Calu3 (cell line): ENCODE data around the gene CDKN2C. TPM values are rescaled to one million over a fixed set of nuclear protein-coding genes. Genes with fewer than 3 reads are reported as not detected.

Experiments used
- Bru-seq: library from RNA; stranded (reverse); fragments of 400-500 nt; gene quantifications from one replicate; lab custom pipeline; 2021; lab: Mats Ljungman, UMichigan
- BruChase-seq, 2 experiments: library from RNA; stranded (reverse); fragments of 400-500 nt; gene quantifications; one replicate each; lab custom pipeline; 2021; lab: Mats Ljungman, UMichigan
- BruUV-seq: library from RNA; stranded (reverse); fragments of 400-500 nt; replicated peaks from 2 replicates; lab custom pipeline; 2021; lab: Mats Ljungman, UMichigan
- CTCF ChIA-PET: fragments of 300-600 bp; sonication (Branson Sonifier 250); formaldehyde crosslinking; loops from one replicate; lab custom pipeline; 2022; ENCODE audit warnings: antibody characterized with exemption; lab: Charles Lee
- DNase-seq: peaks from one replicate; pipeline ENCODE4 v3.0.0; 2022
- H3K27ac Mint-ChIP-seq: one replicate; pipeline ENCODE4 v1.8.0; 2022; ENCODE audit warnings: mixed read lengths; ENCODE audit not compliant: unreplicated experiment
- H3K27me3 Mint-ChIP-seq: one replicate; pipeline ENCODE4 v1.8.0; 2022; ENCODE audit warnings: mixed read lengths; ENCODE audit not compliant: unreplicated experiment
- H3K36me3 Mint-ChIP-seq: one replicate; pipeline ENCODE4 v1.8.0; 2022; ENCODE audit warnings: mild to moderate bottlenecking, moderate library complexity, mixed read lengths; ENCODE audit not compliant: insufficient read depth, unreplicated experiment
- H3K4me1 Mint-ChIP-seq: one replicate; pipeline ENCODE4 v1.8.0; 2022; ENCODE audit warnings: mild to moderate bottlenecking, low read depth, mixed read lengths; ENCODE audit not compliant: unreplicated experiment
- H3K4me3 Mint-ChIP-seq: one replicate; pipeline ENCODE4 v1.8.0; 2022; ENCODE audit warnings: mild to moderate bottlenecking, low read depth, moderate library complexity, mixed read lengths; ENCODE audit not compliant: unreplicated experiment
- H3K9me3 Mint-ChIP-seq: one replicate; pipeline ENCODE4 v1.8.0; 2022; ENCODE audit warnings: low read depth, mixed read lengths; ENCODE audit not compliant: unreplicated experiment
- intact Hi-C: fragments of 100-400 bp; cut with micrococcal nuclease; formaldehyde crosslinking; loops from one replicate; pipeline ENCODE4 v1.10.0; 2022; ENCODE audit not compliant: unreplicated experiment
- long read RNA-seq: library from polyadenylated mRNA; stranded (forward); transcript quantifications from one replicate; pipeline ENCODE4 v2.0.0, GENCODE V29; 2022
- total RNA-seq: library from RNA; stranded (reverse); gene quantifications from 2 replicates; pipeline ENCODE4 v1.2.3, GENCODE V29; 2022
- TF ChIP-seq, protein P1 (sequence below): fragments of 200-600 bp; IDR thresholded peaks from one replicate; pipeline ENCODE4 v1.8.0; 2022; ENCODE audit warnings: antibody characterized with exemption; ENCODE audit not compliant: unreplicated experiment

CDKN2C gene
- total RNA-seq (36.8 and 40.2 TPM in 2 replicates), Bru-seq, nascent RNA (percentile 68 among the genes with signal in this experiment), BruChase-seq, experiment 1, labeled RNA remaining after a 6-hour chase (percentile 68 among the genes with signal in this experiment), BruChase-seq, experiment 2, labeled RNA remaining after a 2-hour chase (percentile 73 among the genes with signal in this experiment)
- long read RNA-seq, transcript CDKN2C-202 (2 exons, 1,220 nt): minor isoform, 15 of 84 reads
- long read RNA-seq, transcript CDKN2C-203 (3 exons, 2,086 nt): major isoform, 62 of 84 reads
- long read RNA-seq, partial matches to known transcripts: 2 of 84 reads
- long read RNA-seq, other reads (novel, unspliced or antisense): 5 of 84 reads

DNA sequence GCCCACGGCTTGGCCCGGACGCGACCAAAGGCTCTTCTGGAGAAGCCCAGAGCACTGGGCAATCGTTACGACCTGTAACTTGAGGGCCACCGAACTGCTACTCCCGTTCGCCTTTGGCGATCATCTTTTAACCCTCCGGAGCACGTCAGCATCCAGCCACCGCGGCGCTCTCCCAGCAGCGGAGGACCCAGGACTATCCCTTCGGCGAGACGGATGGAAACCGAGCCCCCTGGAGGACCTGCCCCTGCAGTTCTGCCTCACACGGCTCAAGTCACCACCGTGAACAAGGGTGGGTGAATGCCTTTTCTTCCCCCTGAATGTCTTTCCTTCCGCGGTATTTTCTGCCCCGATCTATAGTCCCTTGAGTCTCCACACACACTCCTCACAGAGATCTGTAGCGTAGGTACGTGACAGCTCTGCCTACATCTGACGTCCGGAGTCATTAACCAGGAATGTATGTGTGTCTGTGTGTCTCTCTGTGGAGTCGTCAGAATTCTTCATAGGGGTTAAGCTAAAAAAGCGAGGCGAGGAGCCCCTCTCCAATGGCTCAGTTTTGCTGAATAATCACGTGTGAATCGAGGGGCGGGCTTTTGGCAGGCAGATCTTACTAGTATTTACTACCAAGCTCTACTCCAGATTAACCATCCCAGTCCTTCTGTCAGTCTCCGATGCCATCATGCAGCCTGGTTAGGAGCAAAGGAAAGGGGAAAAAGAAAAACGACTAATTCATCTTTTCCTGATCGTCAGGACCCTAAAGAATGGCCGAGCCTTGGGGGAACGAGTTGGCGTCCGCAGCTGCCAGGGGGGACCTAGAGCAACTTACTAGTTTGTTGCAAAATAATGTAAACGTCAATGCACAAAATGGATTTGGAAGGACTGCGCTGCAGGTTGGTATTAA lies at the start of gene CDKN2C:
TSS of gene CDKN2C (plus strand) at position 635 of the 898 bp plus-strand sequence. CDS start at position 759, 124 bp downstream.
- intact Hi-C loops: loop anchor here (5.0 kb wide), 2 partner anchors 43 to 98 kb away; no protein-coding TSS in a partner anchor
- peak within 1 kb of the TSS; percentile 89 for H3K4me3 Mint-ChIP-seq
- H3K27ac Mint-ChIP-seq: peak within 1 kb of the TSS; percentile 90
- BruUV-seq: TSS peak; percentile 45
- H3K36me3 Mint-ChIP-seq: peaks cover 70% of the 10 kb centered on the region
- peaks cover 25% of the 10 kb centered on the region for H3K4me1 Mint-ChIP-seq
- no peaks in the 10 kb centered on the region for H3K27me3 Mint-ChIP-seq
- TF ChIP-seq, protein P1, sequence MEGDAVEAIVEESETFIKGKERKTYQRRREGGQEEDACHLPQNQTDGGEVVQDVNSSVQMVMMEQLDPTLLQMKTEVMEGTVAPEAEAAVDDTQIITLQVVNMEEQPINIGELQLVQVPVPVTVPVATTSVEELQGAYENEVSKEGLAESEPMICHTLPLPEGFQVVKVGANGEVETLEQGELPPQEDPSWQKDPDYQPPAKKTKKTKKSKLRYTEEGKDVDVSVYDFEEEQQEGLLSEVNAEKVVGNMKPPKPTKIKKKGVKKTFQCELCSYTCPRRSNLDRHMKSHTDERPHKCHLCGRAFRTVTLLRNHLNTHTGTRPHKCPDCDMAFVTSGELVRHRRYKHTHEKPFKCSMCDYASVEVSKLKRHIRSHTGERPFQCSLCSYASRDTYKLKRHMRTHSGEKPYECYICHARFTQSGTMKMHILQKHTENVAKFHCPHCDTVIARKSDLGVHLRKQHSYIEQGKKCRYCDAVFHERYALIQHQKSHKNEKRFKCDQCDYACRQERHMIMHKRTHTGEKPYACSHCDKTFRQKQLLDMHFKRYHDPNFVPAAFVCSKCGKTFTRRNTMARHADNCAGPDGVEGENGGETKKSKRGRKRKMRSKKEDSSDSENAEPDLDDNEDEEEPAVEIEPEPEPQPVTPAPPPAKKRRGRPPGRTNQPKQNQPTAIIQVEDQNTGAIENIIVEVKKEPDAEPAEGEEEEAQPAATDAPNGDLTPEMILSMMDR: no peak
- CTCF ChIA-PET: interaction anchor here (1.1 to 2.0 kb wide), 5 partner anchors 10 to 97 kb away, joined by 4 to 7 read pairs (median 4); no protein-coding TSS in a partner anchor
- no peaks in the 10 kb centered on the region for H3K9me3 Mint-ChIP-seq
- DNase-seq: peak; percentile 73

GRCh38 chr1:50920409-50920808 lies 49.6 kb upstream of the CDKN2C start:
- BruUV-seq: no TSS peak
- Mint-ChIP-seq H3K36me3 (no peaks in the 10 kb centered on the region), H3K4me3 (no peak overlapping the region), H3K27me3 (no peaks in the 10 kb centered on the region), H3K9me3 (peaks cover 5% of the 10 kb centered on the region), H3K4me1 (peaks cover 19% of the 10 kb centered on the region), H3K27ac (no peak overlapping the region)
- intact Hi-C loops: no loop called here
- CTCF ChIA-PET: no interaction called here
- TF ChIP-seq, protein P1: no peak
- DNase-seq: no peak

GRCh38 chr1:50921029-50921428 lies 49.0 kb upstream of the CDKN2C start:
- H3K4me1 Mint-ChIP-seq: peaks cover 18% of the 10 kb centered on the region
- CTCF ChIA-PET: no interaction called here
- no TSS peak for BruUV-seq
- H3K9me3 Mint-ChIP-seq: peaks cover 5% of the 10 kb centered on the region
- no peak overlapping the region for H3K4me3 Mint-ChIP-seq
- H3K36me3 Mint-ChIP-seq: no peaks in the 10 kb centered on the region
- intact Hi-C loops: no loop called here
- no peaks in the 10 kb centered on the region for H3K27me3 Mint-ChIP-seq
- no peak overlapping the region for H3K27ac Mint-ChIP-seq
- no peak for DNase-seq
- TF ChIP-seq, protein P1: no peak

GRCh38 chr1:50923564-50923963 lies 46.5 kb upstream of the CDKN2C start:
- no peak for DNase-seq
- intact Hi-C loops: no loop called here
- TF ChIP-seq, protein P1: no peak
- Mint-ChIP-seq H3K36me3 (peaks cover 7% of the 10 kb centered on the region), H3K9me3 (peaks cover 8% of the 10 kb centered on the region), H3K27ac (no peak overlapping the region), H3K4me3 (no peak overlapping the region), H3K4me1 (no peaks in the 10 kb centered on the region), H3K27me3 (no peaks in the 10 kb centered on the region)
- no TSS peak for BruUV-seq
- CTCF ChIA-PET: no interaction called here
